ENCODE results near the gene C12orf42.

Gene C12orf42

DNA sequence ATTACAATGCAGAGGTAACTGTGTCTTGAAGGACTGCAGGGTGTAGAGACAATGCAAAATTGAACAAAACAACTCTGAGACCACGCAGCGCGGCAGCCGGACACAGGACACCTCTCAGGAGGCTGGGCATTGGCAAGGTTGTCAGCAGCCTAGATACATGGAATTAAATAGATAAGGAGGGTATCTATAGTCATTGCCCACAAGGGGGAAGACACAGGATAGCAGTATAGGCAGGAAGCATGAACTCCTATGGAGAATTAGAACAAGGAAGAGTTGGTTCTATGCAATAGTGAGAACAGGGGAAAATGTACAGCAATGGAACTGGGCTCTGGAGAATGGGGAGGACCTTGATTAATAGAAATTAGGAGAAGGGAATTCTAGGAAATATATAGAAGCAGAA lies 164.1 kb downstream of the C12orf42 start:
- no peak for DNase-seq

DNA sequence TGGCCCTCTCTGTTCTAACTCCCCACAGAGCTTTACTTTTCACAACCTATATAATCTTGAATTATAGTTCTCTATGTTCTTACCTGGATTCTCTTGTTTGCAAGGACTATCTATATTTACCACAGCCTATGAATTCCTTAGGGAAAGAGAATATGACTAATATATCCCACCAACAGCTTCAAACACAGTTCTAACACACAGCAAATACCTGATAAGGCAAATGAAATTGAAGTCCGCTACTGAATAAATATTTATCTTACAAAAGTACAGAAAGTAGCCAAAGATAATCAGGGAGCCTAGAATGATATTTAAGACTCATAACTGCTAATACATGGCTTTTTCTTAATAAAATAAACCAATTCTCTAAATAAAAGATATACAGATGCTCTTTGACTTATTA lies 165.1 kb downstream of the C12orf42 start:
- DNase-seq, result no peak

- no peak for DNase-seq
Observed at GRCh38 chr12:103327676-103328075, 168.1 kb downstream of the C12orf42 start.

GRCh38 chr12:103326190-103326589 lies 169.6 kb downstream of the C12orf42 start:
- DNase-seq, result no peak

DNA sequence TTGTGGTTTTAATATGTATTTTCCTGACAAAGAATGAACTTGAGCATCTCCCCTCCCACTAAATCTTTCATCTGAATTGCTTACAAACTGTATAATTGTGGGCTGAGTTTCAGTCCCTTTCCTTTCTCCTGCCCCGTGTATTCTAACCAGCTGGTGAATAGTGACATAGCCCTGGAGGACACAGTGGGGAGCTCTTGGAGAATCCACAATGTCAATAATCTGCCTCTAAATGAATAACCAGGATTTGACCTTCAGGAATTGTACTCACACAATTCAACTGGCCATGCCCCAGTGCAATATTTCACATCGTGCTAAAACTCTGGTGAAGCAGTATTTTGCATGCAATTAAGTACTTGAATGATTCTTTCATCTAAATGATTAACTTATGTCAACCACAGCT lies 177.2 kb downstream of the C12orf42 start:
- DNase-seq, result no peak

- DNase-seq, result no peak
Observed at GRCh38 chr12:103317220-103317619, 178.5 kb downstream of the C12orf42 start.

DNA sequence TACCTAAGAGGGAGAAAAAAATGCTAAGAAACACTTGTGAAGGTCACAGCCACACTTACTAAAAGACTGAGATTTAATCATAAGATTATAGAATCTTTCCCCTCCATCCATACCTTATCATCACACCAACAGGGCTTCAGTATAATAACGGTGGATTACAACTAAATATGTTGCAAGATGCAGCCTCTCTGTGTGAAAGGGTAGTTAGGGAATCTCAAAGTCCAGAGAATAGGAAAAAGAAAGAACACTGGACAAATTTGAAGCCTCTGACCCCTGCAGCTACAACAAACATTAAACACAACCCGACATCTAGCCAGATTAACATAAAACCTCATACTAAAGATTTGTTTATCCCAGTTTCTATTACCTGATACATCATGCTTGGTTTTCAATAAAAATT lies 181.0 kb downstream of the C12orf42 start:
- no peak for DNase-seq

DNA sequence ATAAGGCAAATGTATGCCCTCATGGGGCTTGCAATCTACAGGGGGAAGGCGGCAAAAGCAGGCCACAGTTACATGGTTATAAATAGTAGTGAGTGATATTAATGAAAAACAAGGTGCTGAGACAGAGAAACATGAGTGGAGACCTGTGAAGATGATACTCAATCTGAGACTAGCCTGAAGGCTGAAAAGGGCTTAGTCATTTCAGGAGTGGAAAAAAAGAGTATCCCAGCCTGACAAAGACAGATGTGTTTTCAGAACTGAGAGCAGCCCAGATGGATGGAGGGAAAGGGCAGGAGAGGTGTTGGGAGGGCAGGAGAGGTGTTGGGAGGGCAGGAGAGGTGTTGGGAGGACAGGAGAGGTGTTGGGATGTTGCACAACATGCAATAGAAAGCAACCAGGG lies 181.9 kb downstream of the C12orf42 start:
- no peak for DNase-seq

- no peak for DNase-seq
Observed at GRCh38 chr12:103312742-103313354, 182.9 kb downstream of the C12orf42 start.

- no peak for DNase-seq
Observed at GRCh38 chr12:103310546-103311270, 185.1 kb downstream of the C12orf42 start.

DNA sequence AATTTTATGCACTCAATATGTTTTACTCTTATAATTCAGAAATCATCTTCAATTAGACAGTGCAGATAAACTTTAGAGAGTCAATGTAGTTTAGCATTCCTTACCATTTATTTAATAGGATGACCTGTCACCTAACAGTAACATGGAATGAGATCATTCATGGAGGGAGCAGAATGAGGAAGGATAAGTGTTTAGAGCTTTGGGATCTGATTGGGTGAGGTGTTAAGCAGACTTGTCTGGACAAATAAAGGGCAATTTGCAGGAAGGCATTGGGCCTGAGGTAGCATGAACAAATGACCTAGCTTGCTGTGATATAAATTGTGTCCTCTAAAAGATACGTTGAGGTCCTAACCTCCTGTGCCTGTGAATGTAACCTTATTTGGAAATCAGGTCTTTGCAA lies 187.4 kb downstream of the C12orf42 start:
- DNase-seq, result no peak

DNA sequence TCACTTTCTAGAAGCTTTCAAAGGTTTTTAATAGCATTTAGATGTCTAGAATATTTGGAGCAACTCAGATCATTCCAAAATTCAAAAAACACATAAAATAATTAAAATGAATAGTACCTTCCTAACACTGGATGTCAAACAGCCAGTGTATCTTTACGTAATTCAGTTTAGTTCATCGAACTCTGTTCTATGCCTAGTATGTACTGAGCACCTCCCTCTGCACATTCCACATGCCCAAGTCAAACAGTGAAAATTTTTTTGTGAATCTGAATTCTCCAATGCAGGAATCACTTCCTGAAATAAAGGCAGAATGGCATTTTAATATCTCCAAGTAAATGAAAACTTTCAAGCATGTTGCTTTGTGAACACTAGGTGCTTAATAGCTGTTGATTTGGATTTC lies 192.3 kb downstream of the C12orf42 start:
- DNase-seq, result no peak

DNA sequence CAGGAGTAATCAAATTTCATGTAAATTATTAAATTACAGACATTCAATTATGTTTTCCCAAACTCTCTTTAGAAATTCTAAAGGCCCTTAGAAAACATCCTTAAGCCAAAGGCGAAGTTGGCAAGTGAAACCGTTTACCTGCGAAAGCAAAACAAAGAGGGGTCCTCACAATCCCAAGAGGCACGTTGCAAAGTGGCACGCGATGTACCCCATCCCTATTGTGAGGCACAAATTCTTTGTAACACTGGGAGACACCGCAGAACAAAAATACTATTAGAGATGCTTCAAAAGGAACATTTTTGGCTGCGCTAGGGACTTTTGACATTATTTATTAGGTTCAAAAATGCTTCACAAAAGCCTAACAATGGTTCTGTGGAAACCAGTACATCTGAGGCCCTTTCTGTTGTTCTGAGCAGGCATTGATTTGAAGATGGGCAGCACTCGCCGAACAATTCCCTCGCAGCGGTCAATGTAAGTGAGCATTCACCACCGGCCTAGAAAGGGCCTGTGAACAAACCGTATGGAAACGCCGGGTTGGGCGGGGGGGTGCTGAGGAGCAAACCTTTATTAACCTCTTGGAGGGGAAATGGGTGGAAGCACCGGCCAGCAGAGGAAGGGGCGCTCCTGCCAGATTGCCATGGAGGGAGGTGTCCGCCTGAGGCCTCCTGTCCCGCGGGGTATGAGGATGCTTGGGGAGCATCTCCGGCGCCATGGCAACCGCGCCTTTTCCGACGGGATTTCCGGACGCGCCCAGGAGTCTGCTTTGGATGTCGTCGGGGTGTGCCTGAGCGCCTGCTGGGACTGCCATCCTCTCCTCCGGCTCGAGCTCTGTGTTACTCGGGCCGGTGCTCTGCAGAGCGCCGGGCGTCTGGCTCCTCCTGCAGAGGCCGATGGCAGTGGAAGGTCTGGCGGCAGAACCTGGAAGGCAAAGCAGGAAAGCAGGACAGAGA lies 193.9 kb downstream of the C12orf42 start:
- no peak for DNase-seq

DNA sequence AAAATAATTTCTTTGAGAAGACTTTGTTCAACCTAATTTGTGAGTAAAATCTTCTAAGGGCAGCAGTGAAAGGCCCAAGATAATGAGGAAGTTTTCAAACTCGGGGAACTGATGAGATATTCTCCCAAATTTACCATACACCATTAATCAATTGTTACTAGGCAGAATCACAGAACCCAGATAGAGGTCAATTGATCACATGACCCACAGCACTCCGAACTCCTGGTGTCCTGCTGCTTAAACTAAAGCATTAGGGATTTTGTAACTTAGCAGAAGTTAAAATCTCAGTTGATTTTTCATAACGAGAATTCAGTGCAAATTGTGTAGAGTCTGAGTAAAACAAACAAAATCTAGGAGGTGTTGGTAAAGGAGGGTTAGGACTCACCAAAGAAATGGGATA lies 207.8 kb downstream of the C12orf42 start:
- DNase-seq, result no peak

- no peak for DNase-seq
Observed at GRCh38 chr12:103282124-103282523, 213.6 kb downstream of the C12orf42 start.

DNA sequence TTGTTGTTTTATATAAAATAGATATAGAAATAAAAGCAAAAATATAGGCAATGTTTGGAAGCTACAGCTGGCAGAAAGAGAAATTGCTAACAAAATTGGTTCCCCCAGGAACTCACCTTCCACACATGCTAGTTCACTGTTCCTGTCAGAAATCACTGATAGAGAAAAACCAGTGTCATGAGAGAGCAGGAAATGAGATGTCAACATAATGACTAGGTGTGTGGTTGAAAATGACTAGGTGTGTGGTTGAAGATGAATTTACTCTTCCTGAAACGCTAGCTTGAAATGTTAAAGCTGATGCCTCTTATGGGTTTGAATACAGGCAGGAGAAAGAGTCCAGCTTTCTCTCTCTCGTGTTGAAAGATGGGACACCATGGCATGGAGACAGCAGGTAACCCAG lies 216.3 kb downstream of the C12orf42 start:
- DNase-seq, result no peak

DNA sequence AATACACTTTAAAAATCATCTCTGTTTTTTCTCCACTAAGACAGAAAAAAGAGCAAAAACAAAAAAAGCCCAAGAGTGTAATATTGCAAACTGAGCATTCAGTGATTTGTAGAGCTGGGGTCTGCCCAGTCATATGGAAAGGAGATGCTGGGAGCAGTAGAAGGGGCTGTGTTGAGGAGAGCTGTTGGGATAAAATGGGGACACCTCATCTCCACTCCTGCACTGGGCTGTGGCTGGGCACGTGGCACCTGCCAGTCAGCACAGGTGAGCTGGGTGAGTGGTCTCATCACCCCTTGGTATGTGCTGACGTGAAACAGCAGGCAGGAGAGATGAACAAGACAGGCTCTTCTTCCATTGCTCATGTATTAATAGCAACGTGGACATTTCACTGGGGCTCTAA lies 217.4 kb downstream of the C12orf42 start:
- no peak for DNase-seq

DNA sequence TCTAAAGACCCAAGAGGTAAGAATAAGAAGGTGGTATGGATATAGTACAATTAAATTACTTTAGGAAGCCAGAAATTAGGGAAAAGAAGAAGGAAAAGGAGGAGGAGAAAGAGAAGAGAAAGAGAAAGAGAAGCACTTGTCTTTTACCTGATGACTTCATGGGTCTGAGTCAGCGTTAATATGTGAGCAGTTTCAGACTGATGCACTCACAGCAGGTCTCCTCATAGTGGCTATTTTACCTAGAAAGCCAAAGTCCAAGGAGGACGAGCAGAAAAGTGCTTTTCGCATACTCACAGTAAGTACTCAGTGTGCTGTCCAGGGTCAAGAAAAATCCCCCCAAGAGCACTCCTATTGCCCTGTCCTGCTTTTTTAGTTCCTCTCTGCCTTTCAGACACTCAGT lies 222.1 kb downstream of the C12orf42 start:
- no peak for DNase-seq

DNA sequence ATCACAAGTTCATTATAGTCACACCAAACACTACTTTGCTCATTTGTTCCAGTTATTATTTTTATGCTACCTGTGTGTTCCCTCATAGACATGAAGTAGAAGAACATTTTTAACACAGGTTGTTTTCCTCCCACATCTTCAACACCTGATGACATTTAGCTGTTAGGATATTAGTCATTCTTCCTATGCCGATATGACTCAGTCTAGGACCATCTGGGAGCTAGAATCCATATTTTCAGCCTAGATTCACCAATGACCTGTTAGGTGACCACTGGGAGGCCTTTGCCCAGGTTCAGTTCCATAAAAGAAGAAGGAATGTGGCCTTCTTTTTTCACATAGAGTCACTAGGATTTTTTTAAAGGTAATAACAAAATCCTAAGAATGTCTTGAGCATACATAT lies 222.8 kb downstream of the C12orf42 start:
- DNase-seq, result no peak

DNA sequence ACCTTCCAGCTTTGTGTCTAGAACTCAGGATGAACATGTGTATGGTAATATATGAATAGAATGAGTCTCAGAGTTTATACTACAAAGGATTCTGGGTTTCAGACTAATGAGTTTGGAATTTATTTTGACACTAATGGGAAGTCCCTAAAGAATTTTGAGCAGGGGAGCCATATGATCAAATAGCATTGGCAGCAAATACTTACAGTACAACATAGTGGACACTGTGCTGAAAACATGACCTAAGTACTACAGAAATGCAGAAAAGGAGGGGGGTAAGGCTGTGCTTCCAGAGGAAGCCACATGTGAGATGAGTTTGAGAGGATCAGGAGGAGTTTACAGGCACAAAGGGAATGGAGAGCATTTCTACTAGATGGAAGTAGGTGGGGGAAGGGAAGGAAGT lies 225.8 kb downstream of the C12orf42 start:
- no peak for DNase-seq

DNA sequence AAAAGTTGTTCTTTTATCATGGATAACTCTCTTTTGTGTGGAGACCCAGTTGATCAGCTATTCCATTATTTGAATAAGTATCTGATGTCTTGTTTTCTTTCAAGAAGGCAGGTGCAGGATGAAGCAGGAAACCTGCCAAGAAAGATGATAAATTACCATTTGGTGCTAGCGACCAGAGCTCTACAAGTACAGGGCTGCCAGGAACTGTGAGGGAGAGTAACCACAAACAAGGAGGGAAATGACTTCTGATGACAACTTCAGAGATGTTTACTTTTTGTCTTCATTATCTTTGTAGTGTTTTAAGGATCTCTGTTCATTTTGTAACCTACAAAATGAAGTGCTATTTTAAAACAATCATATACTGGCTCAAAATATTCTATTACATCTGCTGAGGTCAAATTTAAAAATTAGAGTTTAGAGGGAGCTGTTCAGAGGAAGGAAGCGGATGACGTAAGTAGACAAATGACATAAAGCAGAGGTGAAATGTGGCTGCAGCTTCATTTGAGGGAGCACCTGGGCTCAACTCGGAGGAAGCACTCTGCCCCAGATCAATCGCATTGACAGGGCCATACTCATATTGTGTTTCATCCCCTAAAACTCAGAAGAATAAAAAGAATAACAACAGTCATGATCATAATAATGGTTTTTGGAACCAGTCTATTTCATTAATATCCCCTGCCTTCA lies 226.8 kb downstream of the C12orf42 start:
- DNase-seq, result no peak

- no peak for DNase-seq
Observed at GRCh38 chr12:103257763-103258162, 238.0 kb downstream of the C12orf42 start.
